NT2/D1 (cell line): ENCODE measurements around the gene USP5.
A peak's percentile ranks its signal among the peaks of the same experiment; 100 is the strongest.

ENCODE experiments used
- DNase-seq: peaks from one replicate; pipeline ENCODE4 v3.0.0-alpha.2; 2011; ENCODE audit warnings: low read depth, low spot score
- H3K27me3 ChIP-seq: 2 replicates; pipeline ENCODE4 v1.6.0; 2011; ENCODE audit warnings: mild to moderate bottlenecking; ENCODE audit not compliant: insufficient read length, insufficient read depth
- H3K36me3 ChIP-seq: 2 replicates; pipeline ENCODE4 v1.6.1; 2011; ENCODE audit warnings: mild to moderate bottlenecking, low read length, mixed read lengths; ENCODE audit not compliant: insufficient read depth, insufficient read length
- H3K4me1 ChIP-seq: 2 replicates; pipeline ENCODE4 v1.5.1; 2011; ENCODE audit not compliant: insufficient read depth, insufficient read length
- H3K4me3 ChIP-seq: 2 replicates; pipeline ENCODE4 v1.5.1; 2011; ENCODE audit warnings: low read depth; ENCODE audit not compliant: insufficient read length
- H3K9ac ChIP-seq: 2 replicates; pipeline ENCODE4 v1.6.0; 2011; ENCODE audit warnings: low read depth; ENCODE audit not compliant: insufficient read length
- H3K9me3 ChIP-seq: 2 replicates; pipeline ENCODE4 v1.5.1; 2011; ENCODE audit warnings: mild to moderate bottlenecking, low read length; ENCODE audit not compliant: insufficient read depth
- SUZ12 ChIP-seq: IDR thresholded peaks from 2 replicates; pipeline ENCODE4 v1.6.1; 2011; ENCODE audit not compliant: insufficient read length, insufficient read depth; ENCODE audit errors: extremely low read depth
- YY1 ChIP-seq: IDR thresholded peaks from 2 replicates; pipeline ENCODE4 v1.6.1; 2011; ENCODE audit not compliant: insufficient read length, insufficient read depth
- ZNF274 ChIP-seq: IDR thresholded peaks from 2 replicates; pipeline ENCODE4 v1.6.1; 2011; ENCODE audit warnings: mild to moderate bottlenecking, low read depth, low read length

USP5 gene

GRCh38 chr12:6838854-6839253 is 13.1 kb upstream of the USP5 start:
- Histone ChIP-seq H3K9me3 (no peaks in the 10 kb centered on the region), H3K36me3 (peaks cover 95% of the 10 kb centered on the region), H3K4me1 (peaks cover 19% of the 10 kb centered on the region), H3K27me3 (no peaks in the 10 kb centered on the region), H3K4me3 (no peak overlapping the region), H3K9ac (peak overlapping the region; percentile 18)
- DNase-seq, result no peak
- TF ChIP-seq ZNF274 (no peak), SUZ12 (no peak), YY1 (no peak)

GRCh38 chr12:6839482-6840201 is 12.3 kb upstream of the USP5 start:
- Histone ChIP-seq H3K27me3 (no peaks in the 10 kb centered on the region), H3K9ac (peak overlapping the region; percentile 8), H3K4me1 (peaks cover 19% of the 10 kb centered on the region), H3K36me3 (peaks cover 95% of the 10 kb centered on the region), H3K4me3 (no peak overlapping the region), H3K9me3 (no peaks in the 10 kb centered on the region)
- no peak for DNase-seq
- TF ChIP-seq ZNF274 (no peak), SUZ12 (no peak), YY1 (no peak)

- no peak overlapping the region for H3K9ac ChIP-seq
Measured at GRCh38 chr12:6840330-6840729, 11.6 kb upstream of the USP5 start.

GRCh38 chr12:6840761-6841515 is 11.0 kb upstream of the USP5 start, which contains the start of gene GNB3:
TSS of gene GNB3 (plus strand) at chr12:6840925. CDS start at chr12:6841288, 363 bp downstream.
- H3K9ac ChIP-seq, result peak within 1 kb of the TSS; percentile 15
- no peak for DNase-seq
- TF ChIP-seq ZNF274, result no peak
- no peak for TF ChIP-seq YY1
- no peak for TF ChIP-seq SUZ12
- H3K36me3 ChIP-seq, result peaks cover 96% of the 10 kb centered on the region
- no peak within 1 kb of the TSS for H3K4me3 ChIP-seq
- no peaks in the 10 kb centered on the region for H3K27me3 ChIP-seq
- peaks cover 19% of the 10 kb centered on the region for H3K4me1 ChIP-seq
- H3K9me3 ChIP-seq, result no peaks in the 10 kb centered on the region

More at GRCh38 chr12:6840330-6840729, 11.6 kb upstream of the USP5 start:
- no peak overlapping the region for H3K4me3 ChIP-seq
- TF ChIP-seq YY1 (no peak), SUZ12 (no peak), ZNF274 (no peak)
- H3K4me1 ChIP-seq, result peaks cover 19% of the 10 kb centered on the region
- no peak for DNase-seq
- peaks cover 96% of the 10 kb centered on the region for H3K36me3 ChIP-seq
- no peaks in the 10 kb centered on the region for H3K27me3 ChIP-seq
- no peaks in the 10 kb centered on the region for H3K9me3 ChIP-seq

- Histone ChIP-seq H3K36me3 (peaks cover 96% of the 10 kb centered on the region), H3K4me1 (peaks cover 19% of the 10 kb centered on the region), H3K4me3 (no peak overlapping the region), H3K9me3 (no peaks in the 10 kb centered on the region), H3K9ac (no peak overlapping the region), H3K27me3 (no peaks in the 10 kb centered on the region)
- DNase-seq, result no peak
- TF ChIP-seq YY1, result no peak
- no peak for TF ChIP-seq ZNF274
- TF ChIP-seq SUZ12, result no peak
Measured at GRCh38 chr12:6842075-6842474, 9.9 kb upstream of the USP5 start.

GRCh38 chr12:6843118-6843902 is 8.6 kb upstream of the USP5 start:
- no peak for TF ChIP-seq ZNF274
- TF ChIP-seq SUZ12, result no peak
- TF ChIP-seq YY1, result no peak
- no peak overlapping the region for H3K4me3 ChIP-seq
- no peak for DNase-seq
- H3K27me3 ChIP-seq, result no peaks in the 10 kb centered on the region
- no peaks in the 10 kb centered on the region for H3K9me3 ChIP-seq
- H3K4me1 ChIP-seq, result peaks cover 12% of the 10 kb centered on the region
- no peak overlapping the region for H3K9ac ChIP-seq
- H3K36me3 ChIP-seq, result peaks cover 96% of the 10 kb centered on the region

GRCh38 chr12:6845395-6845794 is 6.6 kb upstream of the USP5 start:
- H3K36me3 ChIP-seq, result peaks cover 96% of the 10 kb centered on the region
- no peaks in the 10 kb centered on the region for H3K27me3 ChIP-seq
- no peaks in the 10 kb centered on the region for H3K9me3 ChIP-seq
- no peak overlapping the region for H3K4me3 ChIP-seq
- H3K9ac ChIP-seq, result no peak overlapping the region
- DNase-seq, result no peak
- TF ChIP-seq ZNF274 (no peak), YY1 (no peak), SUZ12 (no peak)
- H3K4me1 ChIP-seq, result peaks cover 7% of the 10 kb centered on the region
